Panc1 (cell line): ENCODE data around the gene SLC22A16. TPM values are rescaled to one million over a fixed set of nuclear protein-coding genes. Genes with fewer than 3 reads are reported as not detected.

ENCODE experiments used
- ATAC-seq: fragments of 200-7000 bp; cut with Tn5 transposase; 2 replicates; pipeline ENCODE4 v1.9.1; 2020; ENCODE audit warnings: mild to moderate bottlenecking, moderate library complexity
- BruUV-seq: library from RNA; stranded (reverse); fragments of 400-500 nt; replicated peaks from 2 replicates; lab custom pipeline; 2021; lab: Mats Ljungman, UMichigan
- CTCF ChIA-PET: fragments of 300-600 bp; sonication (Branson Sonifier 250); formaldehyde crosslinking; loops from one replicate; lab custom pipeline; 2022; ENCODE audit warnings: antibody characterized with exemption; lab: Charles Lee
- POLR2A ChIA-PET: fragments of 300-600 bp; sonication (Branson Sonifier 250); formaldehyde crosslinking; loops from one replicate; lab custom pipeline; 2022; ENCODE audit warnings: antibody characterized with exemption; lab: Charles Lee
- DNase-seq: peaks from one replicate; pipeline ENCODE4 v3.0.0-alpha.2; 2010; ENCODE audit warnings: low read depth, low spot score
- H3K27ac ChIP-seq: 2 replicates; pipeline ENCODE4 v1.5.1; 2011; ENCODE audit warnings: mild to moderate bottlenecking, low read length, inconsistent platforms
- H3K27me3 ChIP-seq: fragments of 200-500 bp; sonication (Bioruptor generic); 2 replicates; pipeline ENCODE4 v1.6.0; 2014; ENCODE audit warnings: low read length, inconsistent platforms; ENCODE audit not compliant: control insufficient read depth, insufficient read depth
- H3K36me3 ChIP-seq: fragments of 200-500 bp; sonication (Bioruptor generic); 2 replicates; pipeline ENCODE4 v1.5.1; 2014; ENCODE audit warnings: inconsistent platforms, mild to moderate bottlenecking, low read length, moderate library complexity; ENCODE audit not compliant: control insufficient read depth, insufficient read depth
- H3K4me1 ChIP-seq: 2 replicates; pipeline ENCODE4 v1.5.1; 2011; ENCODE audit warnings: inconsistent platforms, mild to moderate bottlenecking, low read length, moderate library complexity; ENCODE audit not compliant: control insufficient read depth, insufficient read depth
- H3K4me3 ChIP-seq, 2 experiments: 2 replicates each; pipeline ENCODE4 v1.5.1; 2011 to 2012; ENCODE audit warnings: low read depth in 2 of 2, low read length in 2 of 2, mild to moderate bottlenecking in 2 of 2, inconsistent platforms in 1 of 2, moderate library complexity in 1 of 2
- H3K9me3 ChIP-seq: fragments of 200-500 bp; sonication (Bioruptor generic); 2 replicates; pipeline ENCODE4 v1.5.1; 2014; ENCODE audit warnings: low read depth, mild to moderate bottlenecking, inconsistent platforms, low read length, moderate library complexity; ENCODE audit not compliant: control insufficient read depth, insufficient read depth
- POLR2AphosphoS5 ChIP-seq: IDR thresholded peaks from 2 replicates; pipeline ENCODE4 v1.6.1; 2012; ENCODE audit warnings: mild to moderate bottlenecking, low read depth, low read length, moderate library complexity
- SIN3A ChIP-seq: IDR thresholded peaks from 2 replicates; pipeline ENCODE4 v1.6.1; 2012; ENCODE audit warnings: low read depth, mild to moderate bottlenecking, low read length, moderate library complexity, borderline replicate concordance; ENCODE audit not compliant: insufficient read depth
- TCF7L2 ChIP-seq: IDR thresholded peaks from 2 replicates; pipeline ENCODE4 v1.6.1; 2011; ENCODE audit warnings: mild to moderate bottlenecking, low read depth, low read length, inconsistent platforms
- in situ Hi-C: cut with HindIII; loops from 2 replicates; pipeline ENCODE4 v1.10.0; 2016; ENCODE audit warnings: low sequenced_read_pairs, low pct_unique_long_range_greater_than_20kb
- intact Hi-C: fragments of 100-400 bp; cut with micrococcal nuclease; formaldehyde crosslinking; loops from one replicate; pipeline ENCODE4 v1.10.0; 2022; ENCODE audit not compliant: unreplicated experiment
- total RNA-seq: library from RNA; stranded (reverse); gene quantifications from one replicate; pipeline ENCODE4 v1.2.1, GENCODE V29; 2021; ENCODE audit not compliant: unreplicated experiment
- TF ChIP-seq, protein P1 (sequence below), 2 experiments: IDR thresholded peaks; 2 replicates each; pipeline ENCODE4 v1.6.1; 2011 to 2012; ENCODE audit warnings: low read depth in 2 of 2, control low read depth in 1 of 2, low read length in 1 of 2, mild to moderate bottlenecking in 1 of 2, moderate library complexity in 1 of 2; ENCODE audit not compliant: insufficient read depth in 1 of 2
- TF ChIP-seq, protein P2 (sequence below): fragments of 450-650 bp; IDR thresholded peaks from 2 replicates; pipeline ENCODE4 v1.5.1; 2017; ENCODE audit warnings: mild to moderate bottlenecking

SLC22A16 gene
- total RNA-seq, 1 experiment from 2014 or later = not detected

DNA sequence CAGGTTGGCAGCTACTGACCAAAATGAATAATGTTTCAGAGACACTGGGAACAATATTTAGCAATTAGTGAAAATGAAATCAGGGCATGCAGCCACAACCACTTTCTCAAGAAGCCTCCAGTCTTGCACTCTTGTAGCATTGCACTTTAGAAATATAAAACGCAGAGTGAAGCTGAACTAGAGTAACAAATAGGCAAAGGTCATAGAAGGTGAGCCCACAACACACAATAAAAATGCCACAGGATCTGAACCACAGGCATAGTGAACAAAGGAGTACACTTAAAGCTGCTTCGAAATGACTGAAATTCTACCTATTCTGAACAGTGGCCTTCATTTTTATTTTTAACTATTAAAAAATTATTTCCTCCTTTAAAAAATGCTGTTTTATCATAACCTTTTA, 86.0 kb downstream of the SLC22A16 start:
- POLR2A ChIA-PET = interaction anchor here (0.7 kb wide), 1 partner anchor 261 kb away, joined by 4 read pairs; no protein-coding TSS in a partner anchor
- Histone ChIP-seq H3K4me1 (no peaks in the 10 kb centered on the region), H3K27me3 (no peaks in the 10 kb centered on the region; the same call in 1 of the 2 replicates), H3K4me3 (no peak overlapping the region), H3K36me3 (no peaks in the 10 kb centered on the region), H3K27ac (no peak overlapping the region), H3K9me3 (no peaks in the 10 kb centered on the region)
- CTCF ChIA-PET = interaction anchor here (0.6 to 3.1 kb wide), 2 partner anchors 351 to 930 kb away, joined by 7 to 35 read pairs; no protein-coding TSS in a partner anchor
- DNase-seq (no peak), ATAC-seq (no peak)
- no peak for TF ChIP-seq SIN3A
- TF ChIP-seq, protein P1, sequence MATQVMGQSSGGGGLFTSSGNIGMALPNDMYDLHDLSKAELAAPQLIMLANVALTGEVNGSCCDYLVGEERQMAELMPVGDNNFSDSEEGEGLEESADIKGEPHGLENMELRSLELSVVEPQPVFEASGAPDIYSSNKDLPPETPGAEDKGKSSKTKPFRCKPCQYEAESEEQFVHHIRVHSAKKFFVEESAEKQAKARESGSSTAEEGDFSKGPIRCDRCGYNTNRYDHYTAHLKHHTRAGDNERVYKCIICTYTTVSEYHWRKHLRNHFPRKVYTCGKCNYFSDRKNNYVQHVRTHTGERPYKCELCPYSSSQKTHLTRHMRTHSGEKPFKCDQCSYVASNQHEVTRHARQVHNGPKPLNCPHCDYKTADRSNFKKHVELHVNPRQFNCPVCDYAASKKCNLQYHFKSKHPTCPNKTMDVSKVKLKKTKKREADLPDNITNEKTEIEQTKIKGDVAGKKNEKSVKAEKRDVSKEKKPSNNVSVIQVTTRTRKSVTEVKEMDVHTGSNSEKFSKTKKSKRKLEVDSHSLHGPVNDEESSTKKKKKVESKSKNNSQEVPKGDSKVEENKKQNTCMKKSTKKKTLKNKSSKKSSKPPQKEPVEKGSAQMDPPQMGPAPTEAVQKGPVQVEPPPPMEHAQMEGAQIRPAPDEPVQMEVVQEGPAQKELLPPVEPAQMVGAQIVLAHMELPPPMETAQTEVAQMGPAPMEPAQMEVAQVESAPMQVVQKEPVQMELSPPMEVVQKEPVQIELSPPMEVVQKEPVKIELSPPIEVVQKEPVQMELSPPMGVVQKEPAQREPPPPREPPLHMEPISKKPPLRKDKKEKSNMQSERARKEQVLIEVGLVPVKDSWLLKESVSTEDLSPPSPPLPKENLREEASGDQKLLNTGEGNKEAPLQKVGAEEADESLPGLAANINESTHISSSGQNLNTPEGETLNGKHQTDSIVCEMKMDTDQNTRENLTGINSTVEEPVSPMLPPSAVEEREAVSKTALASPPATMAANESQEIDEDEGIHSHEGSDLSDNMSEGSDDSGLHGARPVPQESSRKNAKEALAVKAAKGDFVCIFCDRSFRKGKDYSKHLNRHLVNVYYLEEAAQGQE (IDR thresholded peaks at IDR 0.05; ENCODE audit: insufficient read depth in 1 of 2, low read depth in 2 of 2, low read length in 1 of 2) = no peak
- intact Hi-C loops (loop anchor here (2.0 to 5.0 kb wide), 3 partner anchors 212 to 686 kb away; partner anchors contain the start of gene WASF1), in situ Hi-C loops (no loop called here)
- BruUV-seq = no TSS peak

DNA sequence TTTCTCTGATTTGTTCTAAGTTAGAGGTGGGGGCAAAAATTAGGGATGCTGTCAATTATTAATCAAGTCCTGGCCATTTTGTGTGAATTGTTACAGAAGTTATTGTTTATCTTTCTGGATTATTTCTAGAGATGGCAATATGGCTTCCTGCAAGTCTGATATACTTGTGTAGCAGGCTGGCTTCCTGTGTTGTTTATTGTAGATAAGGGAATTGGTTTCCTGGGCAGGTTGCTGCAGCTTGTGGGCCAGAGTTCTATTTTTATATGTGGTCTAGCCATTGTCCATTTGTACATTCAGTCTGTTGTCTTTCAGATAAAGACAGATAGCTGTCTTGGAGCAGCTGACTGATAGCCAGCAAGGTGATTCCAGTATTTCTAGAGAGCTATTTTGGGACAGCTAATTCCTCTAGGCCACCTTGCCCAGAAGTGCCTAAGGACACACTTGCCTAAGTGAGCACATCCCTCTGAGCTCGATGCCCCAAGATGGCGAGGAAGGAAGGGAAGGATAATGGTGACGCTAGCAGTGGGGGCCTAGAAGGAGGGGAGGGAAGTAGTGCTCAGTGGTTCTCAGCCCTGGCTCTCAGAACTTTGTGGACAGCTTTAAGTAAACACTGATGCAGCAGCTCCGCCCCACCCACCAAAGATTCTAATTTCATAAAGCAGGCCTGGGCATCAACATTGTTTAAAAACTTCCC, 86.6 kb downstream of the SLC22A16 start:
- ATAC-seq (no peak), DNase-seq (no peak)
- Histone ChIP-seq H3K27ac (no peak overlapping the region), H3K9me3 (no peaks in the 10 kb centered on the region), H3K4me1 (no peaks in the 10 kb centered on the region), H3K4me3 (no peak overlapping the region), H3K36me3 (no peaks in the 10 kb centered on the region), H3K27me3 (no peaks in the 10 kb centered on the region; the same call in 1 of the 2 replicates)
- no peak for TF ChIP-seq POLR2AphosphoS5
- no peak for TF ChIP-seq TCF7L2
- TF ChIP-seq SIN3A = no peak
- TF ChIP-seq, protein P1 (IDR thresholded peaks at IDR 0.05; ENCODE audit: insufficient read depth in 1 of 2, low read depth in 2 of 2, low read length in 1 of 2) = no peak
- TF ChIP-seq, protein P2, sequence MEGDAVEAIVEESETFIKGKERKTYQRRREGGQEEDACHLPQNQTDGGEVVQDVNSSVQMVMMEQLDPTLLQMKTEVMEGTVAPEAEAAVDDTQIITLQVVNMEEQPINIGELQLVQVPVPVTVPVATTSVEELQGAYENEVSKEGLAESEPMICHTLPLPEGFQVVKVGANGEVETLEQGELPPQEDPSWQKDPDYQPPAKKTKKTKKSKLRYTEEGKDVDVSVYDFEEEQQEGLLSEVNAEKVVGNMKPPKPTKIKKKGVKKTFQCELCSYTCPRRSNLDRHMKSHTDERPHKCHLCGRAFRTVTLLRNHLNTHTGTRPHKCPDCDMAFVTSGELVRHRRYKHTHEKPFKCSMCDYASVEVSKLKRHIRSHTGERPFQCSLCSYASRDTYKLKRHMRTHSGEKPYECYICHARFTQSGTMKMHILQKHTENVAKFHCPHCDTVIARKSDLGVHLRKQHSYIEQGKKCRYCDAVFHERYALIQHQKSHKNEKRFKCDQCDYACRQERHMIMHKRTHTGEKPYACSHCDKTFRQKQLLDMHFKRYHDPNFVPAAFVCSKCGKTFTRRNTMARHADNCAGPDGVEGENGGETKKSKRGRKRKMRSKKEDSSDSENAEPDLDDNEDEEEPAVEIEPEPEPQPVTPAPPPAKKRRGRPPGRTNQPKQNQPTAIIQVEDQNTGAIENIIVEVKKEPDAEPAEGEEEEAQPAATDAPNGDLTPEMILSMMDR = no peak
- in situ Hi-C loops = no loop called here
- POLR2A ChIA-PET = no interaction called here
- intact Hi-C loops = loop anchor here (2.0 to 5.0 kb wide), 4 partner anchors 211 to 863 kb away; partner anchors contain the start of gene WASF1
- CTCF ChIA-PET = interaction anchor here (0.6 to 3.1 kb wide), 2 partner anchors 350 to 929 kb away, joined by 7 to 35 read pairs; no protein-coding TSS in a partner anchor
- no TSS peak for BruUV-seq
